Activated CD8-positive, alpha-beta memory T cell treated with anti-CD3 and anti-CD28 coated beads, Interleukin-2, amount 50 U/mL, for 1 hour (primary cell): Measurements from ENCODE around the gene CASP7.

Experiments
- DNase-seq: peaks from one replicate; pipeline ENCODE4 v3.0.0-alpha.2; 2020; ENCODE audit errors: extremely low read depth

The CASP7 gene

GRCh38 chr10:113666682-113667252, 12.9 kb upstream of the CASP7 start:
- DNase-seq: no peak

GRCh38 chr10:113680190-113681111, 739 bp downstream of the CASP7 start:
- DNase-seq: no peak

GRCh38 chr10:113681533-113682470, 2.1 kb downstream of the CASP7 start:
- no peak for DNase-seq

- DNase-seq: no peak
Measured at GRCh38 chr10:113683300-113683699, 3.6 kb downstream of the CASP7 start.

GRCh38 chr10:113686028-113686427, 6.3 kb downstream of the CASP7 start:
- no peak for DNase-seq

- DNase-seq: no peak
Measured at GRCh38 chr10:113687037-113687436, 7.3 kb downstream of the CASP7 start.

GRCh38 chr10:113689057-113689456, 9.3 kb downstream of the CASP7 start:
- DNase-seq: no peak

- no peak for DNase-seq
Measured at GRCh38 chr10:113689574-113689973, 9.9 kb downstream of the CASP7 start.

GRCh38 chr10:113690749-113691148, 11.0 kb downstream of the CASP7 start:
- DNase-seq: no peak

GRCh38 chr10:113691381-113691780, 11.7 kb downstream of the CASP7 start:
- DNase-seq: no peak

GRCh38 chr10:113692271-113692670, 12.6 kb downstream of the CASP7 start:
- no peak for DNase-seq

GRCh38 chr10:113693348-113693747, 13.6 kb downstream of the CASP7 start:
- DNase-seq: no peak

GRCh38 chr10:113695691-113696090, 16.0 kb downstream of the CASP7 start:
- no peak for DNase-seq

- DNase-seq: no peak
Measured at GRCh38 chr10:113697595-113697994, 17.9 kb downstream of the CASP7 start.

GRCh38 chr10:113704637-113705343, 25.1 kb downstream of the CASP7 start:
- DNase-seq: no peak

- no peak for DNase-seq
Measured at GRCh38 chr10:113705344-113705652, 25.6 kb downstream of the CASP7 start.

- DNase-seq: no peak
Measured at GRCh38 chr10:113706623-113707022, 26.9 kb downstream of the CASP7 start.

GRCh38 chr10:113708640-113709039, 28.9 kb downstream of the CASP7 start:
- DNase-seq: no peak

- no peak for DNase-seq
Measured at GRCh38 chr10:113709221-113709838, 29.6 kb downstream of the CASP7 start.

GRCh38 chr10:113711142-113711541, 31.4 kb downstream of the CASP7 start:
- DNase-seq: no peak

GRCh38 chr10:113712024-113712423, 32.3 kb downstream of the CASP7 start:
- no peak for DNase-seq
